Endothelial cell of hepatic sinusoid (primary cell): Measurements from ENCODE around the gene SH3GLB2.
"Not testable (repeated sequence)": the region's sequence is repeated elsewhere in the genome, so short reads cannot be mapped to it uniquely, and the experiment has no call there.

Experiments used
- in situ Hi-C: cut with HindIII; loops from 2 replicates; pipeline ENCODE4 v1.10.0; 2017; ENCODE audit warnings: low sequenced_read_pairs

Gene SH3GLB2

DNA sequence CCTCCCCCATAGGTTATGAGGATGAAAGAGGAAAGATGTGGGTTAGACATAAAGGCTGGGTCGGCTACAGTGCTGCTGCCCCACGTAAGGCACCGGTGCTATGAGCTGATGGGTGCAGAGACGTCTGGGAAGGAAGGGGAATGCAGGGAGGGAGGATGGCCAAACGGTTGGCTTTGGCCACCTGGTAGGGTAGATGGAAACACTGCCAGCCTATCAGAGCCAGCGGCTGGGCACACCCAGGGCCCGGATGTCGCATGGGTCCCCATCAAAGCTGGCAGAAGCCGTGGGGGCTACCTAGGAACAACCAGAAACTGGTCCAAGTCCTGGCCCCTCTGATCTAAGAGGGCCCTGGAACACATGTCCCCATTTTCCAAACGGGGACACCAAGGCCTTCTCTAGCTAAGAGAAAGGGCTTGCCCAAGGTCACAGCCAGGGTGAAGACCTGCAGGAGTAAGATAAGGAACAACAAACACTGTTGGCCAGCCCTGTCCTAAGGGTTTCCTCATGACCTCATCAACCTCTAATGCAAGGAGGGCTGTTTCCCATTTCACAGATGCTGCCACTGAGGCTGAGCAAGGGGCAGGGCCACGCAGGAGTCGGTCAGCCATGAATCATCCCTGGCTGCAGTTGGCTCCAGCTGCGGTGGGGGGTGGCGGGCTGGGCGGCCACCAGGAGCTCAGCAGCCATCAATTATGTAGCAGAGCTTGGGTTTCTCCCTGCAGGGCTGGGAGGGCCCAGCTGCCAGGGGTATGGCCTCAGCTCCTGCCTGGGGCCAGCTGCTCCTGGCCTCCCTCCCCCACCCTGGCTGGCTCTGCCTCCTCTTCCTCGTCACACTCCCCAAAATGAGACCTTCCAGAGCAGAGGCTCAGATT lies 4.9 kb downstream of the SH3GLB2 start:
- in situ Hi-C loops = no loop called here

DNA sequence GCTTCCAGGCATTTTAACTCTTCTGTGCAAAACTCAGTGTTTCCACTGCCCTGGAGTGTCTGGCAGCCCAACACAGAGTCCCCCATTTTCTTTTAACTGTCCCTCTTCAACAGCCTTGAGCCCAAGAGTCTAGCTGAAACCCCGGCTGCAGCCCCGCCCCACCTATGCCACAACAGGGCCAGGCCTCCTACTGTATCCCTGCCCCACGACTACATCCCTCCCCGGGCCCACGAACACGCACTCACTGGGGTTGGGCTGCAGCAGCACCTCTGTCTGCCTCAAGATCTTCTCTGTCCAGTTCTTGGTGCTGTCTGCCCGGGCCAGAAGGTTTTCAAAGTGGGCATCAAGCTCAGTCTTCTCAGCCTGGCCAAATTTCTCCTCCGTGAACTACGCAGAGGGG lies 6.1 kb downstream of the SH3GLB2 start:
- in situ Hi-C loops = no loop called here

DNA sequence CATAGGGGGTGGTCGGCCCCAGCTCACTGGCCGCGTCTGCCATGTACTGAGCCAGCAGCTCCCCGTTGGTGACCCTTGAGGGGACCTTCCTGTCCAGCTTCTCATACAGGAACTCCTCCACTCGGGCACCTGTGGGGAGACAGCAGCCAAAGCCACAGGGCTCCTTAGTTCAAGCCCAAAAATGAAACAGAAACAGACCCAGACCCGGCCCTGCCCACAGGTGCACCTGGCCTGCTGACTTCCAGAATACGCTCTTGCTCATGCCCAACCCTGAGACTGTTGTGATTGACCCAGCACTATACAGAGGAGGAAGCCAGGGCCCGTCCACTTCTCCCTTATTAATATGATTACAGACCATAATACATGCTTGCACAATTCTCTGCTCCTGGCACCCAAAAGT lies 7.0 kb downstream of the SH3GLB2 start:
- in situ Hi-C loops = no loop called here

DNA sequence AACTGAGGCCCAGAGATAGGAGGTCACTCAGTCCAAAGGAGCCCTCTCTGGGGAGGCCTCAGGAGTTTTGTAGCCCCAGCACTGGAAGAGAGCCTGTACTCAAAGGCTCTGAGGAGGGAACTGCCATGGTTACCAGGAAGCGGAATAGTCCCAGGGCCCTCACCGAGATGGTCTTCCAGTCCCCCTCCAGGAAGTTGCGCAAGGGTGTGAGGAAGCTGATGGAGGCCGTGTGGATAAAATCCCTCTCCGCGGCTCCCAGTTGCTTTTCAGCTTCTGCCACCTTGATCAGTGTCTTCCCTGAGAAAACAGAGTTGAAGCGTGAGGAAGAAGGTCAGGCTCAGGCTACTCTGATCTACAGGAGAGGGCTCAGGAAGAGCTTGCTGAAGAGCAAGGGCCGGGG lies 13.5 kb downstream of the SH3GLB2 start:
- in situ Hi-C loops = no loop called here

DNA sequence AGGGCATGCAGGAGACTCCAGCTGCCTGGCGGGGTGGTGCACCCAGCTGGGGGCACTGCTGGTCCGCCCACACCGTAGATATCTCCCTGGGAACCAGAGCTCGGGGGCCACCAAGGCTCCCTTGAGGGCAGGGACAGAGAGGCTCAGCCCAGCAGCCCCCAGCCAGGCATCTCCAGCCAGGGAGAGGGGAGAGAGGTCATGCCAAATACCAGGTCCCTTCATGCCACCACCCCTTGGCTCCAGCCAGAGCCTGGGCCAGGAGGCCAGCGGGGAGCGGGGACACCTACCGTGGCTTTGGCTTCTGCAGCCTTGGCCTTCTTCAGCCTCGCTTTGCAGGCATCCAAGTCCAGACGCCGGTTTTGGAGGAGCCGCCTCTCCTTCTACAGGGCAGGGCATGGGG lies 14.0 kb downstream of the SH3GLB2 start:
- in situ Hi-C loops = no loop called here

- in situ Hi-C loops = no loop called here
Observed at GRCh38 chr9:129013674-129014073, 14.5 kb downstream of the SH3GLB2 start.

DNA sequence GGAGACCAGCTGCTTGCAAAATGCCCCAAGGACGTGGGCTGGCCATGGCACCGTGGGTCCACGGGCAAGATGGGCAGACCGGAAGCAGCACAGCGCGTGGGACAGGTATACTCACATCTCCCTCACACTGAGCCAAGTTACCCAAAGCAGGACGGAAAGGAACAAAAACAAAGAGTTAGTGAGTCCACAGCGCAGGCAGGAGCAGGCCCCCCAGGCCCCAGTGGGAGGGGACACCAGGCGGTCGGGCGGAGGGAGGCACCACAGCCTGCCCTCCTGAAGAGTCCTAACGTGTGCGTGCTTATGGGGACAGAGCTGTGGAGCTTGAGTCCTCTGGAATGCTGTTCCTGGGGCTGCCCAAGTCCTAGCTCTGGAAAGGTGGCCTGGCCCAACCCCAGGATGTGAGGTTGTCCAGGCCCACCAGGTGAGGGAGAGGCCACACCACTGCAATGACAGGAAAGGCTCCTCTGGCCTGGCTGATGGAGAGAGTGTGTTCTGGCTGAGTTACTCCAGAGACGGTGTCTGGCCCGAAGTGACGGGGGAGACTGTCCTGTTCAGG lies 15.2 kb downstream of the SH3GLB2 start:
- in situ Hi-C loops = no loop called here

GRCh38 chr9:129012343-129012742 lies 15.8 kb downstream of the SH3GLB2 start:
- in situ Hi-C loops = no loop called here

DNA sequence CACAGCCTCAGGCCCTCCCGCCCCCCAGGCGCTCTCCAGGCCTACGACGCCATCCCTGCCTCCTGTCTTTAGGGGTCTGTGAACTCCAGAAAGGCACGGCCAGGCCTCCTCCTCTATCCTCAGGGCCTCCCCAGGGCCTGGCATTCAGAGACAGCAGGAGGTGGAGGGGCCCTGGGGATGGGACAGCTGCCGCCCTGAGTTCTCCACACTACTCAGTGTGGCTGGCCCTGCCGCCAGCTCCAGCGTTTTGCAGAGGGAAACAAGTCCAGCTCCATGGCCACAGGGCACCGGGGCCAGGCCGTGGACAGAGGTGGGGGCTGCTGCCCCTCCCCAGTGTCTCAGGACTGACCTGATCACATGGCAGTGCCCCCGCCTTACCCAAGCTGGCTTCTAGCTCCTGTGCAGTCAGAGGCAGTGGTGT lies 16.4 kb downstream of the SH3GLB2 start:
- in situ Hi-C loops = no loop called here

DNA sequence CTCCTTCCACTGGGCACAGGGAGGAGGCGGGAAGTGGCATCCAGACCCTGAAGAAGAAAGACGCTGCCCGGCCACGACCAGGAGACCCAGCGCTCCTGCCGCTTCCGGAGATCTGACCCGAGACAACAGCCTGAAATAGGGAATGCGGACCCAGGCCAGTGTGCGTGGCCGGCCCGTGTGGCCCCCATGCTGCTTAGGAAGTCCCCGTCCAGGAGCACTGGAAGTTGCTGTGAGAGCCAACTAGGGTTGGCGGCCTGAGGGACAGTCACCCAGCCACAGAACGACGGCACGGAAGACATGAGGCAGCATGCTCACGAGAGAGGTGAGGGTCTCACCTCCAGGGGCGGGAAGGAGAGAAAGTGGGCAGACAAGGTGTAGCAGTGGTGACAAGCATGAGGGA lies 17.0 kb downstream of the SH3GLB2 start:
- in situ Hi-C loops = no loop called here

DNA sequence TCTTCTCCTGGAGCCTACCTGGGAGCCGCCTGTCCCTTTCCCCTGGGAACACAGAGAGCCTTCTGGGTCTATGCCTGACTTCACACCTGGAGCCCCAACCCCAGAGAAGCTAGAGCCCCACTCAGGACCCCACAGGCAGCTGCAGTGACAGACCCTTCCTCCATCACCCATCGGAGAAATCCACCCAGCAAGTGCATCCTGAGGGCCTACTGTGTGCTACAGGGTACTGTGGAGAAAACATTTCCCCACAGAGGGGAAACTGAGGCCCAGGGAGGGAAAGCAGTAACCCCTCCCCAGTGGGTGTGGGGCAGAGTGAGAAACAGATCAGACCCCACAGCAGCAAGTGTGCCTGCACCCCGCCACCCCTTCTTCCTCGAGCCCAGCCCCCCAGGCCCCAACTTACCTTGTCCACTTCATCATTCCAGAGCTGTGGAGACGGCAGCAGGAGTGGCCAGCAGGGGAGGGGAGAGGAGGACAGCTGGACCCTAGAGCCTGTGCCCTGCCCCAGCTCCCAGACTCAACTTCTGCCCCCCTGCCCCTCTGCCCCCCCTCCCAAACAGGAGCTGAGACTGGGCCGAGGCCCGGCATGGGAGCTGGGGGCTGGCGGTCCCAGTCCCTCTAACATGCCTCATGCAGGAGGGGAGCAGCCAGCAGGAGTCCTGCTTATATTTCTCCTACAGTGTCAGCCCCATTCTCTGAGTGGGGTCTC lies 17.7 kb downstream of the SH3GLB2 start:
- in situ Hi-C loops = no loop called here

DNA sequence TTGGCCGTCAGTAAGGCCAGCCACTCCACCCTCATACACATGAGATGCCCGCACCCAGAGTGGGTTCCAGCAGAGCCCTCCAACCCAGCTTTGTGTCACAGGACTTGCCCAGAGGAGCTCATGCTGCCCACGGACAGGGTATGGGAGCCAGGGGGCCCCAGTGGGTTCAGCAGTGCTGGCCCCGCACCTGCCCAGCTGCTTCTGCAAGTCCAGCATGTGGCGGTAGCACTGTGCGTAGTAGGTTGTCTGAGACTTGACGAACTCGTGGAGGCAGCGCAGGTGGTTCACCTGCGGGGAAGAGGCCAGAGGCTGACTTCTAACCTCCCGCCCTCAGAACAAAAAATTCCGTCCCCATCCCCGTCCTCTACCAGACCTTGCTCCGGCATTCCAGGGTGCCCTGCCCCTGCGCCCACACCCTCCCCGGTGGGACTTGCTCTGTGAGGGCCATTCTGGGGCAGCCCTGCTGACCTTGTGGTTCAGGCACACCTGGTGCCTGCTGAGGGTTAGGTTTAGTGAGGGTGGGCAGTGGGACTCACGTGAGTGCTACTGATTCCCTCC lies 18.5 kb downstream of the SH3GLB2 start:
- in situ Hi-C loops = no loop called here

- in situ Hi-C loops = no loop called here
Observed at GRCh38 chr9:129008986-129009583, 19.0 kb downstream of the SH3GLB2 start.

DNA sequence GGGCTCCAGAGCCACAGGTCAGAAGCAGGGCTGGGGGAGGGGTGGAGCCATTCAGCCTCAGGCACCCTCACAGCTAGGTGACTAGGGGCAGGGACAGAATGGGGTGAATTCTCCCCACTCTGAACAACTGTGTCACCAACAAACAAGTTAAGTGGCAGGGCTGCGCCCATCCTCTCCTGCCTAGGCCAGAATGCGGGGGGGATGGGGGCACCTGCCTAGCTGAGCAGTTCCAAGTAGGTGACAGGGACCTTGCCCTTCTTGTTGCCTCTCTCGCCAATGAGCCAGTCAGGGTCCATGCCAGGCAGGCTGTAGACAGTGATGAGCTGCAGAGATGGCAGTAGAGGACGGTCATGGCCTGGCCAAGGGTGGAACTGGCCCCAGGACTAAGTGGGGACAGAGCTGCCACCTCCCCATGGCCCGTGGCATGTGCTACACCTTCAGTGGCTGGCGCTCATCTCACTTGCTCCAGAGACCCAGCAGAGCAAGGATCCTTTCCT lies 19.6 kb downstream of the SH3GLB2 start:
- in situ Hi-C loops = no loop called here

DNA sequence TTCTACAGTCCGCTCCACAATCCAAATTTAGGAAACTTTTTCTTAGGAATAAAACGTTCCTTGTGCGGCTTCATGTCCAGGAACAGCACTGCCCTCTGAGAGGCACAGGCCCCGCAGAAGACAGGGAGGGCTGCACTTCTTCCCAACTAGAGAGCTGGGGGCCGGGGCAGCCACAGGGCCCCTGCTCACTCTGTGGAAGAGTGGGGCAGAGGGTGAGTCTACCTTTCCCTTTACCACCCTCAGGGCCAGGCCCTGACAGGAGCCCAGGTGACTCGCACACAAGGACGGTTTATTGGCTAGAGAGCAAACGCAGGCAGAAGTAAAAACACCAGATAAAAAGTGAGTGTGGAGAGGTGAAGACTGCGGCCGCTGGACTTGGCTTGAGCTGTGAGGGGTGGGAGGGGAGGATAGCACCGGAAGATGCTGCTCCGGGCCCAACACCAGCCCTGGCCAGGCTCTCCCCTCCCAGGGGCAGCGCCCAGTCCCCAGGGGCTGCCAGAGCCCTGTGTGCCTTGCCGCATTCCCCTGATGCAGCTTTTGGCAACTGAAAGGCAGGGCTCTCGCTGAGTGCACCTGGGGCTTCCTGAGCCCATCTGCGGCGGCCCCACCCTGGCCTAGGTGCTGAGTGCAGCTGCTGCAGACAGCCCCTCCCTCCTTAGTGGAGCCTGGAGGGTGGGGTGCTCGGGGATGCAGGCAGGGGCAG lies 20.2 kb downstream of the SH3GLB2 start:
- in situ Hi-C loops = no loop called here

- in situ Hi-C loops = no loop called here
Observed at GRCh38 chr9:129007035-129007765, 20.9 kb downstream of the SH3GLB2 start.

DNA sequence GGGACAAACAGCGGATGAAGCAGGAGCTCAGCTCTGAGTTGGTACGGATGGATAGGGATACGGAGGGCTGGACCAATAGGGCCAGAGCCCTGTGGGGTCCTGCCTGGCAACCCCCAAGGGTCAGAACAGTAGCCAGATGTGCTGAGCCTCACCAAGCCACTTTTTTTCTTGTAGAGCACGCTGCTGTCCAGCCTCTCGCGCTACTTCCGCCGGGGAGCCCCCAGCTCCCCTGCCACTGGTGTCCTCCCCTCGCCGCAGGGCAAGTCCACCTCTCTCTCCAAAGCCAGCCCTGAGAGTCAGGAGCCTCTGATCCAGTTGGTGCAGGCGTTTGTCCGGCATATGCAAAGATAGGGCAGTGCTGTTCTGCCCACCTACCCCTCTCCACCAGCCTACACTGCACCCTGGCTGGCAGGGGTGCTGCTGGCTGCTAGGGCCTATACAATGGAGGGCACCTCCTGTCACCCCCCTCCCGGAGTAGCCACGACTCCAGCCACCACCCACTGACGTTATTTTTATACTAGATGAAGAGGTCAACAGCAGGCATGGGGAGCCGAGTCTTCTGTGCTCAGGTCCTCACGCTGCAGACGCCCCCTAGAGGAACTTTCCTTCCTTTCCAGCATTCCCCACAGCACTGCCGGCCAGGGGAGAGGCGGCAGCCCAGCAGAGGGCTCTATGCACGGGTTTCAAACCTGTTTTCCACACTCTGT lies 21.6 kb downstream of the SH3GLB2 start:
- in situ Hi-C loops = no loop called here

- in situ Hi-C loops = no loop called here
Observed at GRCh38 chr9:129005336-129005997, 22.7 kb downstream of the SH3GLB2 start.

- in situ Hi-C loops = not testable (repeated sequence)
Observed at GRCh38 chr9:129004173-129004572, 24.0 kb downstream of the SH3GLB2 start.
